H1 (cell line): Measurements from ENCODE around the gene YTHDF2. TPM values are rescaled to one million over a fixed set of nuclear protein-coding genes. Genes with fewer than 3 reads are reported as not detected.

ENCODE experiments used
- CTCF ChIA-PET: fragments of 300-600 bp; sonication (Branson Sonifier 250); formaldehyde crosslinking; loops from one replicate; lab custom pipeline; 2021; ENCODE audit not compliant: partially characterized antibody; lab: Charles Lee
- POLR2A ChIA-PET: fragments of 300-600 bp; sonication (Branson Sonifier 250); formaldehyde crosslinking; loops from one replicate; lab custom pipeline; 2021; ENCODE audit warnings: inconsistent platforms; ENCODE audit not compliant: partially characterized antibody; lab: Charles Lee
- DNase-seq, 2 experiments: peaks; one replicate each; pipeline versions ENCODE4 v3.0.0 to v3.0.0-alpha.2; 2010 to 2022; ENCODE audit warnings: low spot score in 2 of 2, low read depth in 1 of 2, mixed read lengths in 1 of 2
- FAIRE-seq: peaks from 2 replicates; lab custom pipeline; 2011; peaks lifted over from hg19 to GRCh38; lab: Jason Lieb, UNC
- H2AFZ ChIP-seq: 2 replicates; pipeline ENCODE4 v1.8.1; 2012; ENCODE audit warnings: low read length, inconsistent platforms
- H2AK5ac ChIP-seq: 2 replicates; pipeline ENCODE4 v1.6.1; 2013; ENCODE audit warnings: low read depth, low read length
- H2BK120ac ChIP-seq: replicated peaks from 2 replicates; pipeline ENCODE3; 2013; ENCODE audit warnings: low read depth, low read length, inconsistent platforms
- H2BK12ac ChIP-seq: 2 replicates; pipeline ENCODE4 v1.6.1; 2013; ENCODE audit warnings: low read depth, low read length
- H2BK15ac ChIP-seq: 2 replicates; pipeline ENCODE4 v1.6.1; 2013; ENCODE audit warnings: low read length
- H2BK20ac ChIP-seq: 2 replicates; pipeline ENCODE4 v1.6.1; 2013; ENCODE audit warnings: low read length
- H2BK5ac ChIP-seq: 2 replicates; pipeline ENCODE4 v1.6.1; 2013; ENCODE audit warnings: low read depth, low read length
- H3K14ac ChIP-seq: 2 replicates; pipeline ENCODE4 v1.6.1; 2013; ENCODE audit warnings: inconsistent platforms; ENCODE audit not compliant: insufficient read length
- H3K18ac ChIP-seq: 2 replicates; pipeline ENCODE4 v1.6.1; 2013; ENCODE audit warnings: low read length; ENCODE audit errors: extremely low read depth
- H3K23ac ChIP-seq: 2 replicates; pipeline ENCODE4 v1.6.1; 2013; ENCODE audit warnings: inconsistent platforms; ENCODE audit not compliant: insufficient read length
- H3K23me2 ChIP-seq: 2 replicates; pipeline ENCODE4 v1.6.1; 2013; ENCODE audit warnings: low read depth, low read length
- H3K27ac ChIP-seq: 2 replicates; pipeline ENCODE4 v1.6.1; 2011; ENCODE audit warnings: low read depth, low read length, inconsistent platforms
- H3K27me3 ChIP-seq, 4 experiments: replicated peaks in 1 of 4; 1 replicate in 1 of 4; 2 replicates in 3 of 4; pipeline versions ENCODE4 v1.6.1 to v1.8.1; 2011 to 2013; ENCODE audit warnings: low read length in 3 of 4, mild to moderate bottlenecking in 3 of 4, inconsistent platforms in 2 of 4, mixed read lengths in 2 of 4, moderate library complexity in 1 of 4; ENCODE audit not compliant: control insufficient read depth in 3 of 4, insufficient read depth in 3 of 4; ENCODE audit errors: extremely low read depth in 1 of 4
- H3K36me3 ChIP-seq, 4 experiments: 2 replicates each; pipeline versions ENCODE4 v1.6.1 to v1.8.1; 2011 to 2013; ENCODE audit warnings: mild to moderate bottlenecking in 4 of 4, low read length in 3 of 4, moderate library complexity in 2 of 4, control low read depth in 1 of 4, inconsistent platforms in 1 of 4; ENCODE audit not compliant: insufficient read depth in 4 of 4, control insufficient read depth in 2 of 4
- H3K4ac ChIP-seq: replicated peaks from 2 replicates; pipeline ENCODE3; 2013; ENCODE audit warnings: low read length, low read depth, mixed read lengths, inconsistent platforms; ENCODE audit not compliant: insufficient read length
- H3K4me1 ChIP-seq, 4 experiments: replicated peaks in 1 of 4; 1 replicate in 1 of 4; 2 replicates in 3 of 4; pipeline versions ENCODE4 v1.6.1 to v1.8.1; 2011 to 2013; ENCODE audit warnings: low read length in 3 of 4, inconsistent platforms in 2 of 4, mixed read lengths in 1 of 4; ENCODE audit not compliant: insufficient read depth in 4 of 4, control insufficient read depth in 3 of 4
- H3K4me2 ChIP-seq, 2 experiments: 2 replicates each; pipeline versions ENCODE4 v1.6.1 to v1.8.1; 2011 to 2013; ENCODE audit warnings: low read depth in 2 of 2, low read length in 2 of 2, control low read depth in 1 of 2, inconsistent platforms in 1 of 2, mild to moderate bottlenecking in 1 of 2; ENCODE audit not compliant: insufficient read depth in 1 of 2
- H3K4me3 ChIP-seq, 4 experiments: fragments of 200-600, 300-600 bp in 1 of 4; sonication (generic), shearing (Covaris generic), sonication (Bioruptor Twin) in 1 of 4; 2 replicates each; pipeline versions ENCODE4 v1.5.1 to v1.8.1; 2011 to 2016; ENCODE audit warnings: low read length in 4 of 4, low read depth in 3 of 4, control low read depth in 2 of 4, inconsistent platforms in 2 of 4, mild to moderate bottlenecking in 2 of 4, mixed read lengths in 1 of 4, moderate library complexity in 1 of 4; ENCODE audit not compliant: insufficient read depth in 2 of 4; ENCODE audit errors: extremely low read depth in 1 of 4
- H3K56ac ChIP-seq: replicated peaks from 2 replicates; pipeline ENCODE3; 2013; ENCODE audit warnings: low read depth, mild to moderate bottlenecking, mixed read lengths, low read length, inconsistent platforms; ENCODE audit not compliant: insufficient read length
- H3K79me1 ChIP-seq: 2 replicates; pipeline ENCODE4 v1.6.1; 2013; ENCODE audit warnings: low read depth, low read length, control low read depth
- H3K79me2 ChIP-seq, 2 experiments: 2 replicates each; pipeline versions ENCODE4 v1.6.1 to v1.8.1; 2012 to 2013; ENCODE audit warnings: low read length in 2 of 2, mild to moderate bottlenecking in 2 of 2, inconsistent platforms in 1 of 2; ENCODE audit not compliant: insufficient read depth in 2 of 2, control insufficient read depth in 1 of 2
- H3K9ac ChIP-seq, 4 experiments: replicated peaks in 1 of 4; 1 replicate in 1 of 4; 2 replicates in 3 of 4; pipeline versions ENCODE4 v1.6.1 to v1.8.1; 2011 to 2013; ENCODE audit warnings: low read depth in 3 of 4, low read length in 3 of 4, control low read depth in 2 of 4, mild to moderate bottlenecking in 2 of 4, moderate library complexity in 2 of 4, inconsistent platforms in 1 of 4; ENCODE audit errors: extremely low read depth in 1 of 4
- H3K9me3 ChIP-seq, 2 experiments: 2 replicates each; pipeline versions ENCODE4 v1.6.1 to v1.8.1; 2012 to 2013; ENCODE audit warnings: mild to moderate bottlenecking in 2 of 2, moderate library complexity in 2 of 2, control low read depth in 1 of 2, inconsistent platforms in 1 of 2, low read depth in 1 of 2, low read length in 1 of 2, mixed read lengths in 1 of 2; ENCODE audit not compliant: insufficient read depth in 2 of 2
- H4K20me1 ChIP-seq, 2 experiments: replicated peaks in 1 of 2; 2 replicates each; pipeline versions ENCODE3 to v1.8.1; 2011 to 2013; ENCODE audit warnings: inconsistent platforms in 2 of 2, low read length in 2 of 2, mild to moderate bottlenecking in 1 of 2; ENCODE audit not compliant: insufficient read depth in 2 of 2, control insufficient read depth in 1 of 2
- H4K5ac ChIP-seq: 2 replicates; pipeline ENCODE4 v1.6.1; 2013; ENCODE audit warnings: low read length, low read depth, mixed read lengths, inconsistent platforms; ENCODE audit not compliant: insufficient read length
- H4K8ac ChIP-seq: 2 replicates; pipeline ENCODE4 v1.8.0; 2013; ENCODE audit warnings: mild to moderate bottlenecking, moderate library complexity, low read length, inconsistent platforms; ENCODE audit not compliant: insufficient read depth; ENCODE audit errors: extremely low read depth
- H4K91ac ChIP-seq: replicated peaks from 2 replicates; pipeline ENCODE3; 2013; ENCODE audit warnings: low read length, mixed read lengths, inconsistent platforms; ENCODE audit not compliant: insufficient read length
- CTBP2 ChIP-seq: IDR thresholded peaks from 2 replicates; pipeline ENCODE4 v1.7.0; 2011; ENCODE audit warnings: borderline replicate concordance, mild to moderate bottlenecking, moderate library complexity, mixed read lengths, low read length; ENCODE audit not compliant: insufficient read depth, insufficient read length
- KDM4A ChIP-seq: IDR thresholded peaks from one replicate; pipeline ENCODE4 v1.7.1; 2012; ENCODE audit warnings: low read depth, mild to moderate bottlenecking, moderate library complexity, low read length, inconsistent platforms; ENCODE audit not compliant: severe bottlenecking
- SRF ChIP-seq: IDR thresholded peaks from 2 replicates; pipeline ENCODE4 v1.6.1; 2011; ENCODE audit warnings: mild to moderate bottlenecking, low read depth, low read length, moderate library complexity
- WGBS, 2 experiments: shearing (Covaris generic) in 1 of 2; methylation state at CpG; one replicate each; pipeline versions ENCODE4 v1.1.6 to v1.1.7; 2013 to 2015; ENCODE audit warnings: low lambda C conversion rate in 2 of 2, mixed read lengths in 2 of 2, inconsistent platforms in 1 of 2, low coverage in 1 of 2, missing lambda C conversion rate in 1 of 2; ENCODE audit not compliant: insufficient replicate concordance in 2 of 2, insufficient coverage in 1 of 2, insufficient read length in 1 of 2; ENCODE audit errors: extremely low coverage in 1 of 2, missing lambda C conversion rate in 1 of 2; 5-methylcytosine and 5-hydroxymethylcytosine counted together
- polyA plus RNA-seq, 7 experiments: library from polyadenylated mRNA; depleted of rRNA in 3 of 7; stranded (reverse) in 5 of 7; unstranded in 2 of 7; fragments of >200 nt in 5 of 7; fragments of 200-250 nt in 2 of 7; gene quantifications; 1 replicate in 5 of 7; 2 replicates in 1 of 7; 4 replicates in 1 of 7; pipeline versions ENCODE4 v1.2.1 to v1.2.3, GENCODE V29; 2011 to 2013; ENCODE audit warnings: missing spikeins in 2 of 7, mixed read lengths in 2 of 7
- total RNA-seq: library from RNA; stranded (reverse); fragmentation: NEBNext Ultra II Directional; extraction: Animal tissue kit (Norgen Biotek cat#: 25700); gene quantifications from 2 replicates; pipeline ENCODE4 v1.2.1, GENCODE V29; 2021

Gene YTHDF2
- total and polyA plus RNA-seq, 2 of the 8 experiments (the other 6 are each of a cell fraction or from before 2014, with no cell fraction given) = 128 to 164 TPM

- Histone ChIP-seq H3K56ac (no peak overlapping the region), H4K8ac (no peak overlapping the region), H2BK20ac (no peak overlapping the region), H2BK15ac (no peak overlapping the region), H3K9ac (no peak overlapping the region), H3K4me3 (no peak overlapping the region), H2BK5ac (no peak overlapping the region), H3K23me2 (no peaks in the 10 kb centered on the region), H3K14ac (no peak overlapping the region), H3K18ac (no peak overlapping the region), H2AFZ (no peak overlapping the region), H2BK12ac (no peak overlapping the region), H2BK120ac (no peak overlapping the region), H4K20me1 (peaks cover 28 to 41% of the 10 kb centered on the region in 2 experiments), H3K4ac (no peak overlapping the region), H3K4me2 (no peak overlapping the region), H4K91ac (no peak overlapping the region), H3K4me1 (peaks cover 0 to 9% (median 1%) of the 10 kb centered on the region in 4 experiments; a peak in 2 of 7 replicates), H3K79me2 (peaks cover 78 to 100% of the 10 kb centered on the region in 2 experiments), H4K5ac (no peak overlapping the region), H3K9me3 (no peaks in the 10 kb centered on the region), H3K36me3 (peaks cover 0 to 46% (median 4%) of the 10 kb centered on the region in 4 experiments; a peak in 4 of 8 replicates), H3K23ac (no peak overlapping the region), H3K27ac (no peak overlapping the region), H2AK5ac (no peak overlapping the region), H3K79me1 (no peaks in the 10 kb centered on the region), H3K27me3 (no peaks in the 10 kb centered on the region)
- DNase-seq (no peak), FAIRE-seq (no peak)
- WGBS, 2 experiments = 78% methylated on average over 2 of the region's 2 CpGs; no CpG with 5 or more reads in 1 of the 2 experiments
- POLR2A ChIA-PET = interaction anchor here (0.6 to 18.9 kb wide), 14 partner anchors 10 to 445 kb away, joined by 3 to 369 read pairs (median 3); partner anchors contain the start of gene YTHDF2
- CTCF ChIA-PET = interaction anchor here (1.3 to 1.8 kb wide), 3 partner anchors 91 to 411 kb away, joined by 3 to 5 read pairs (median 4); no protein-coding TSS in a partner anchor
- TF ChIP-seq CTBP2 (no peak), KDM4A (no peak), SRF (no peak)
Observed at GRCh38 chr1:28751315-28752060, 14.7 kb downstream of the YTHDF2 start.
